ENCODE measurements around the gene EML1. TPM values are rescaled to one million over a fixed set of nuclear protein-coding genes. Genes with fewer than 3 reads are reported as not detected.

The EML1 gene
- total RNA-seq, 4 donors from 2014 or later, result 12.5 to 19.1 (median 16.6) TPM

GRCh38 chr14:99908653-99909250 lies 115.5 kb downstream of the EML1 start:
- Histone ChIP-seq H3K4me1 (no peaks in the 10 kb centered on the region), H3K27ac (no peak overlapping the region), H3K36me3 (peaks cover 0 to 45% of the 10 kb centered on the region in 2 donors), H3K9me3 (no peaks in the 10 kb centered on the region), H3K4me3 (no peak overlapping the region), H3K27me3 (no peaks in the 10 kb centered on the region)
- intact Hi-C loops (cut with DNase I; ENCODE audit: low total_unique reads) (no loop called here), in situ Hi-C loops (cut with MboI; ENCODE audit: low sequenced_read_pairs in 4 of 4) (no loop called here)
- ATAC-seq (no peak), DNase-seq (no peak)
- TF ChIP-seq CTCF (IDR thresholded peaks at IDR 0.05 in 4 of 5, conservative IDR thresholded peaks at IDR 0.05 in 1 of 5) (no peak), POLR2A (IDR thresholded peaks at IDR 0.05) (no peak)

DNA sequence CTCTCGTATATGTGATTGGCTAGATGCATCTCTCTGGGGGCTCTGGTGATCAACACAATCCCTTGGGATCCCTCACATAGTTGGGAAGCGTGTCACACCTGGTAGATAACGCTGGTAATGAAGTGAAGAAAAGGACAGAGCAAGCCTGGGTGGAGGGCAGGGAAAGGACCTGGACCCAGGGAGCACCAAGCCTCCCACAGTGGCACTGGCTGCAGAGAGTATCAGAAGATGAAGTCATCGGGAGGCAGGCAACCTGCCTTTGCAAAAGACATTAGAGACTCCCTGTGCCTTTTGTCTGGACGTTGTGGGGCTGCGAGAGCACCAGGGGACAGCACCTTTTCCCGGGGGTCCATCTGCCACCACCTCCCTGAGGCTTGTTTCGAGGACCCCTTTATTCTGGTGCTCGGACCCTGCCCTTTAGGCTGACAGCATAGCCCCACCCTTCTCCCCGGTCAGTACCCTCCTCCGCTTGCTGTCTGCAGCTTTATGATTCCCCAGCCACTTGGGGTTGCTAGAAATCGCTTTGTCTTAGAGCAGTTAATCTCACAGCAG lies 116.4 kb downstream of the EML1 start:
- in situ Hi-C loops (cut with MboI; ENCODE audit: low sequenced_read_pairs in 4 of 4) (no loop called here), intact Hi-C loops (cut with DNase I; ENCODE audit: low total_unique reads) (no loop called here)
- Histone ChIP-seq H3K27ac (no peak overlapping the region), H3K27me3 (no peaks in the 10 kb centered on the region), H3K36me3 (peaks cover 0 to 53% of the 10 kb centered on the region in 2 donors), H3K4me1 (no peaks in the 10 kb centered on the region), H3K4me3 (no peak overlapping the region), H3K9me3 (no peaks in the 10 kb centered on the region)
- TF ChIP-seq POLR2A (IDR thresholded peaks at IDR 0.05), result no peak
- no peak for TF ChIP-seq CTCF (IDR thresholded peaks at IDR 0.05 in 4 of 5, conservative IDR thresholded peaks at IDR 0.05 in 1 of 5)
- DNase-seq (no peak), ATAC-seq (no peak)

DNA sequence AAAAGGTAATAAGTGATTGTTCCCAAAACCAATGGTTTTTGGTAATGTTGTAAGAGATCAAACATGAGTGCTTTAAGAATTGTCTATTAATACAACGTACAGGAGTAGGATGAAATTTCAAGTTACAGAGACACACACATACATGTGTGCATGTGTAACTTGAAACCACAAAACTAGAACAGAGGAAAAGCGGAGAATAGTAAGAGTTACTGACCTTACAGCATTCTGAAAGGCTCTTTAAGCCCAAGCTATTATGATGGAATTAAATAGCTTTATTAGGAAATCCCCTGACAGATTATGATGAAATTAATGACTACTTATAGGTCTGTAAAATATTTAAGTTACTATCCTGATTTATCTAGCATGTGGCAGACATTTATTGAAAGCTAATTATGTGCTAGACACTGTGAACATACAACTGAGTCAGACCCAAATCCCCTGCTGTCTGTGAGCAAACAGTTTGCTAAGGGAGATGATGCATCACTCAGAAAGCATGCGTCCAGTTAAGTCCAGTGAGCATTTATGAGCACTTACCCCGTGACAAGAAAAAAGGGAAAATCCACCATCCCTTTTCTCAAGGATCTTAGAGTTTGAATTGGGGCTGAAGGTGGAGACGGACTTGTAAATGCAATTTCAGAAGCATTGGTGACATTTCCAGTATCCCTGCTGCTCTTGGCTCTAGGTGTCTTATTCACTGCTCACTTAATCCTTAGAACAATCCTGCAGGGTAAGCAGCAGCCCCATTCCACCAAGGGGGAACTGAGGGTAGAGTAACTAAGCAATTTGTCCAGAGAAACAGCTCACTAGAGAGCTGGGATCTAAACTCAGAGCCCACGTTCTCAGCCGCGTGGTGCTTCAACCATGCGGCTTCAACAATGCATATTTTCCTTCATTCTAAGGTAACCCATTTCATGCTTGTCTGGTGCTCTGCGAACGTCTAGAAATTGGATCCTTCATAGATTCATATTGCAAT lies 117.4 kb downstream of the EML1 start:
- intact Hi-C loops (cut with DNase I; ENCODE audit: low total_unique reads), result no loop called here
- H3K4me3 ChIP-seq, result no peak overlapping the region
- TF ChIP-seq CTCF (IDR thresholded peaks at IDR 0.05 in 4 of 5, conservative IDR thresholded peaks at IDR 0.05 in 1 of 5) (no peak), POLR2A (IDR thresholded peaks at IDR 0.05) (no peak)
- no peak for ATAC-seq
- H3K27ac ChIP-seq, result no peak overlapping the region
- no peaks in the 10 kb centered on the region for H3K9me3 ChIP-seq
- peaks cover 0 to 55% of the 10 kb centered on the region in 2 donors for H3K36me3 ChIP-seq
- H3K4me1 ChIP-seq, result no peaks in the 10 kb centered on the region
- in situ Hi-C loops (cut with MboI; ENCODE audit: low sequenced_read_pairs in 4 of 4), result no loop called here
- DNase-seq, result no peak
- no peaks in the 10 kb centered on the region for H3K27me3 ChIP-seq

GRCh38 chr14:99915305-99916090 lies 122.3 kb downstream of the EML1 start:
- no peak overlapping the region for H3K27ac ChIP-seq
- in situ Hi-C loops (cut with MboI; ENCODE audit: low sequenced_read_pairs in 4 of 4) (no loop called here), intact Hi-C loops (cut with DNase I; ENCODE audit: low total_unique reads) (no loop called here)
- H3K27me3 ChIP-seq, result no peaks in the 10 kb centered on the region
- no peaks in the 10 kb centered on the region for H3K9me3 ChIP-seq
- ATAC-seq, result no peak
- TF ChIP-seq POLR2A (IDR thresholded peaks at IDR 0.05), result no peak
- TF ChIP-seq CTCF (IDR thresholded peaks at IDR 0.05 in 4 of 5, conservative IDR thresholded peaks at IDR 0.05 in 1 of 5), result no peak
- H3K4me3 ChIP-seq, result no peak overlapping the region
- H3K36me3 ChIP-seq, result peaks cover 0 to 43% of the 10 kb centered on the region in 2 donors
- no peaks in the 10 kb centered on the region for H3K4me1 ChIP-seq
- no peak for DNase-seq

All from gastrocnemius medialis (tissue), 4 donors.